HEK293 (cell line): ENCODE results near the gene FAM236B.
"Not testable (repeated sequence)": the region's sequence is repeated elsewhere in the genome, so short reads cannot be mapped to it uniquely, and the experiment has no call there.

Experiments used
- CTCF ChIA-PET: fragments of 350-600 bp; formaldehyde crosslinking; extraction: SDS; loops from one replicate; lab custom pipeline; 2021; ENCODE audit warnings: antibody characterized with exemption; lab: Yijun Ruan, JAX
- POLR2A ChIA-PET: fragments of 300-600 bp; formaldehyde crosslinking; extraction: SDS; loops from one replicate; lab custom pipeline; 2020; ENCODE audit warnings: antibody characterized with exemption, inconsistent platforms; lab: Yijun Ruan, JAX
- H3K27ac ChIP-seq: fragments of 200-500 bp; sonication (Bioruptor generic); 2 replicates; pipeline ENCODE4 v1.5.1; 2014; ENCODE audit warnings: low read depth, low read length, control low read depth, inconsistent platforms; ENCODE audit errors: extremely low read depth
- H3K36me3 ChIP-seq, 2 experiments: fragments of 200-500 bp in 1 of 2; sonication (Bioruptor generic) in 1 of 2; 1 replicate in 1 of 2; 2 replicates in 1 of 2; pipeline ENCODE4 v1.5.1; 2014 to 2017; ENCODE audit warnings: inconsistent platforms in 2 of 2, low read length in 2 of 2; ENCODE audit not compliant: control insufficient read depth in 2 of 2, insufficient read depth in 1 of 2
- H3K4me1 ChIP-seq: fragments of 200-500 bp; sonication (Bioruptor generic); 2 replicates; pipeline ENCODE4 v1.5.1; 2014; ENCODE audit warnings: mild to moderate bottlenecking, low read length, inconsistent platforms; ENCODE audit not compliant: control insufficient read depth, insufficient read depth
- H3K4me3 ChIP-seq: 2 replicates; pipeline ENCODE4 v1.5.1; 2011; ENCODE audit warnings: low read depth, mild to moderate bottlenecking, control low read depth, low read length, moderate library complexity
- H3K9me3 ChIP-seq: fragments of 200-500 bp; sonication (Bioruptor generic); 2 replicates; pipeline ENCODE4 v1.5.1; 2014; ENCODE audit warnings: low read depth, low read length, inconsistent platforms; ENCODE audit not compliant: control insufficient read depth, insufficient read depth

The FAM236B gene

DNA sequence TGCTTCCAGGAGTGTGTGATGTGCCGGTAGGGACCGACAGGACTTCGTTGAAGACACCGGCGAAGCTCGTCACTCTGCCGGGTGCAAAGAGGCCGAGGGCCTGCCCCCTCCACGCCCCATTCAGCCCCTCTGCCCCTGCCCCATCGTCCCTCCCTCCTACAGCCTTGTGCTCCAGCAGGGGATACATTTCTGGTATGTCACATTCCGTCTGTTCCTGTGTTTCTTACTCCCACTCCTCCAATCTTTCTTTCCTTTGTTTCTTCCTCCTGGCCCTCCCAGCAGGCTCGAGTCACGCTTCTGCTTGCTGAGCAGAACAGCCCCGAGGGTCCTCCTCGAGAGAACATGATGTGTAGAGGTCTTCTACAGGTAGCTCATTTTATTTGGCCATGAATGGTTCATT, at the start of gene FAM236B:
Gene FAM236B (minus strand): TSS at position 101 of the 400 bp plus-strand sequence. CDS start 100 bp downstream, at position 1.
- H3K4me1 ChIP-seq, CTCF ChIA-PET, H3K4me3 ChIP-seq, H3K36me3 ChIP-seq, H3K9me3 ChIP-seq, H3K27ac ChIP-seq, POLR2A ChIA-PET: not testable (repeated sequence)

DNA sequence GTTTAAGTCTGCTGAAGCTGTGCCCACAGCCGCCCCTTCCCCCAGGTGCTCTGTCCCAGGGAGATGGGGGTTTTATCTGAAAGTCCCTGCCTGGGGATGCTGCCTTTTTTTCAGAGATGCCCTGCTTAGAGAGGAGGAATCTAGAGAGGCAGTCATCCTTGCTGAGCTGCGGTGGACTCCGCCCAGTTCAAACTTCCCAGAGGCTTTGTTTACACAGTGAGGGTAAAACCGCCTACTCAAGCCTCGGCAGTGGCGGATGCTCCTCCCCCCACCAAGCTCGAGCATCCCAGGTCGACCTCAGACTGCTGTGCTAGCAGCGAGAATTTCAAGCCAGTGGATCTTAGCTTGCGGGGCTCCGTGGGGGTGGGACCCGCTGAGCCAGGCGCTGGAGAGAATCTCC, 48.2 kb upstream of the FAM236B start:
- POLR2A ChIA-PET, H3K4me1 ChIP-seq, H3K27ac ChIP-seq, H3K36me3 ChIP-seq, H3K4me3 ChIP-seq, H3K9me3 ChIP-seq, CTCF ChIA-PET: not testable (repeated sequence)

DNA sequence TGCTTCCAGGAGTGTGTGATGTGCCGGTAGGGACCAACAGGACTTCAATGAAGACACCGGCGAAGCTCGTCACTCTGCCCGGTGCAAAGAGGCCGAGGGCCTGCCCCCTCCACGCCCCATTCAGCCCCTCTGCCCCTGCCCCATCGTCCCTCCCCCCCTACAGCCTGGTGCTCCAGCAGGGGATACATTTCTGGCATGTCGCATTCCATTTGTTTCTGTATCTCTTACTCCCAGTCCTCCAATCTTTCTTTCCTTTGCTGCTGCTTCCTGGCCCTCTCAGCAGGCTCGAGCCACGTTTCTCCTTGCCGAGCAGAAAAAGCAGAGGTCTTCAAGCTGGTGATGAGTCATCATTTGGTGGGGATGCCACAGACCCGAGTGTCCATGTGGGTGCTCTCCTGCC, 25.6 kb upstream of the FAM236B start, which contains the start of gene FAM236D:
Gene FAM236D (minus strand): TSS at position 101 of the 400 bp plus-strand sequence. CDS start 100 bp downstream, at position 1.
- H3K9me3 ChIP-seq, CTCF ChIA-PET, H3K27ac ChIP-seq, H3K4me1 ChIP-seq, POLR2A ChIA-PET, H3K4me3 ChIP-seq, H3K36me3 ChIP-seq: not testable (repeated sequence)

DNA sequence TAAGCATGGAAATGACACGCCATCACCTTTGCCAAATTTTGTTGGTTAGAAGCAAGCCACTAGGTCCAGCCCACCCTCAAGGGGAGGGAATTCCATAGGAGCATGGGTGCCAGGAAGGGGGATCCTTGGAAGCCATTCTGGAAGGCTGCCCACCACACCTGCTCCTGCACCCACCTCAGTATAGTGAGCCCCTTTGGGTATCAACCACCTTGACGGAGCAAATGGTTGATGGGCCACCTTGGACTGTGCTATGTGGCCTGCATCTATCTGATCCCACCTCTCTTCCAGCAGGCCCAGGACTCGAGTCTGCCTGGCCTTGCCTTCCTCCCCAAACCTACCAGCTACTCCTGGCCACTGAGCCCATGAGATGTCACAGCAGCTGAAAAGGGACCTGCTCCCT, 7.9 kb upstream of the FAM236B start:
- POLR2A ChIA-PET, H3K36me3 ChIP-seq, H3K9me3 ChIP-seq, CTCF ChIA-PET, H3K4me1 ChIP-seq, H3K4me3 ChIP-seq, H3K27ac ChIP-seq: not testable (repeated sequence)

DNA sequence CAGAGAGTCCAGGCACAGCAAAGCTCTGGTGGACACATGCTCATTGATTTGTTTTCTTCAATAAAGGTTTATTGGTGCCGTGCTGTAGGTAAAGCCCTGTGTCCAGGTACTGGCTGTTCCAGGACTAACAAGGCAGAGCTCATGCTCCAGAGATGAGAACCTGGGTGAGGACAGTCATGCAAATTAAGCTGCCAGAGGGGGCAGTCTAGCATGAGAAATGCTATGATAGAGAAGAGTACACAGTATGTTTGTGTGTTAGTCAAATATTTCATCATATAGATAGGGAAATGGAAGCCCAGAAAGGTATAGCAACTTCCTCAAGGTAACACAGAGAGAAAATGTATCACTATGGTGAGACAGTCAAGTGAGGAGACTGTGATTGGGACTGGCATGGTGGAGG, 5.7 kb upstream of the FAM236B start:
- H3K4me3 ChIP-seq, H3K27ac ChIP-seq, POLR2A ChIA-PET, H3K9me3 ChIP-seq, H3K36me3 ChIP-seq, H3K4me1 ChIP-seq, CTCF ChIA-PET: not testable (repeated sequence)

DNA sequence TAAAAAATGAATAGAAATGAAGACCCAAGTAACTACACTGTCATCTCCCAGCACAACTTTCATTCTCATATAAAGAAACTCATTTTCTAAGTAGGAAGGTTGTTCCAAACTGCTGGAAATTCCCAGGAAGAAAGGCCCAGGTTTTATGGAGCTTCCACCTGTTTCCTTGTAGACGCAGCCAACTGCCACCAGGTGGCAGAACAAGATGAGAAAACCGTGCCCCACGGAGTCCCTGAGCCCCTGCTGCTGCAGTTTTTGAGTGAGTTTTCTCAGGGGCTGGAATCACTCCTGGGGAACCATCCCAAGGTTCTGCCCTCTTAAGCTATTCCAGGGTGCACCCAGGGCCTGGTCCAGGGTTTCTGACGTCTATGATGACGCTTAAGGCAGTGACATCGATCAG, 1.5 kb upstream of the FAM236B start:
- H3K27ac ChIP-seq, CTCF ChIA-PET, H3K36me3 ChIP-seq, H3K4me3 ChIP-seq, H3K9me3 ChIP-seq, POLR2A ChIA-PET, H3K4me1 ChIP-seq: not testable (repeated sequence)

DNA sequence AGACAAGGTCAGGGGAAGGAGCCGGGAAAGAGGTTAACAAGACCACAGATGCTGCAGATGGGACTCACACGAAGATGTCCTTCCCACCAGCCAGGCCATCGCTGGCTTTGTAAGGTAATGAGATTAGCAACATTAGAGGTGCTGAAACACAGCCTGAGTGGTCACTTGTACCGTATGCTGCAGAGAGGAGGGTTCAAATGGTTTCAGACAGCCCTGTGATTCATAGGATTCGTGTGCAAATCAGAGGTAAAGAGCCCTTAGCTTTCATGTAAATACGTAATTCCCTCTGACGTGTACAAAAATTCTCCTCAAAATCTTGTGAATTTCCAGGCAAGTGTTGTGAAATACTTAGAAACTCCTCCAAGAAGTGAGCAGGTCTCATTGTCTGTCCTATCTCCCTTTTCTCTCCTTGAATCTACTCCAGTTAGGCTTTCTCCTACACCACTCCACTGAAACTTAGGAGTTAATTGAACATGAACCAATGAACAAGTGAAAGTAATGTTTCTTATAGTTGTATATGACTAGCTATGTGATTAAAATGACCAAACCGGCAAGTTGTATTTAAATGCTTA, 991 bp upstream of the FAM236B start:
- H3K36me3 ChIP-seq, H3K4me3 ChIP-seq, H3K9me3 ChIP-seq, H3K27ac ChIP-seq, H3K4me1 ChIP-seq, CTCF ChIA-PET, POLR2A ChIA-PET: not testable (repeated sequence)

DNA sequence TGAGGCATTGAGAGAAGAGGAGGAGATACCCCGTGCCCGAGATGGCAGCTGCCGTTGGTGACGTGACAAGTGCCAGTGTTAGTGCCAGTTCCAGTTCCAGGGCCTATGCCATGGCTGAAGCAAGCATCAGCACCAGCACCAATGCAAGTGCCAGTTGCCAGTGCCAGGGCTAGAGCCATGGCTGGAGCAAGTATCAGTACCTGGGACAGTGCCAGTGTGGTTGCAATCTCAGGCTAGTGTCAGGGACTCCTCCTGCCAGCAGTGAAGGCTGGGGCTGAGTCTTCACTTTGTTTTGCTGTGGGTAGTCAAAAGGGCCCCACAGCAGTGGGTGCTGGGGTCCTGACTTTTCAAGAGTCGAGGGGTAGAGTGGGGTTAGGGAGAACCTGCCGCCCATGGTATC, 4.3 kb downstream of the FAM236B start:
- H3K9me3 ChIP-seq, H3K4me3 ChIP-seq, H3K4me1 ChIP-seq, H3K27ac ChIP-seq, POLR2A ChIA-PET, H3K36me3 ChIP-seq, CTCF ChIA-PET: not testable (repeated sequence)

DNA sequence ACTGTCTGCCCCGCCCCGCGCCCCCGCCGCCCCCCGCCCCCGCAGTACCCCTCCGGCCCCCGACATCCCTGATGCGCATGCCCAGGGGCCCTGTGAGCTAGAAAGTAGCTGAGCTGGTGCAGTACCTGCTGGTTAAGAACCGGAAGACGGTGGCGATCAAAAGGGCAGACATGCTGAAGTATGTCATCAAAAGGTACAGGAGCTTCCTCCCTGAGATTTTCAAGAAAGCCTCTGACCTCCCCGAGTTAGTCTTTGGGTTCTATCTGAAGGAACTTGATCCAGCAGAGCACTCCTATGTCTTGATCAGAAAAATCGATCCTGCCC, 5.0 kb downstream of the FAM236B start:
- H3K4me1 ChIP-seq, H3K9me3 ChIP-seq, H3K36me3 ChIP-seq, H3K4me3 ChIP-seq, POLR2A ChIA-PET, H3K27ac ChIP-seq, CTCF ChIA-PET: not testable (repeated sequence)

DNA sequence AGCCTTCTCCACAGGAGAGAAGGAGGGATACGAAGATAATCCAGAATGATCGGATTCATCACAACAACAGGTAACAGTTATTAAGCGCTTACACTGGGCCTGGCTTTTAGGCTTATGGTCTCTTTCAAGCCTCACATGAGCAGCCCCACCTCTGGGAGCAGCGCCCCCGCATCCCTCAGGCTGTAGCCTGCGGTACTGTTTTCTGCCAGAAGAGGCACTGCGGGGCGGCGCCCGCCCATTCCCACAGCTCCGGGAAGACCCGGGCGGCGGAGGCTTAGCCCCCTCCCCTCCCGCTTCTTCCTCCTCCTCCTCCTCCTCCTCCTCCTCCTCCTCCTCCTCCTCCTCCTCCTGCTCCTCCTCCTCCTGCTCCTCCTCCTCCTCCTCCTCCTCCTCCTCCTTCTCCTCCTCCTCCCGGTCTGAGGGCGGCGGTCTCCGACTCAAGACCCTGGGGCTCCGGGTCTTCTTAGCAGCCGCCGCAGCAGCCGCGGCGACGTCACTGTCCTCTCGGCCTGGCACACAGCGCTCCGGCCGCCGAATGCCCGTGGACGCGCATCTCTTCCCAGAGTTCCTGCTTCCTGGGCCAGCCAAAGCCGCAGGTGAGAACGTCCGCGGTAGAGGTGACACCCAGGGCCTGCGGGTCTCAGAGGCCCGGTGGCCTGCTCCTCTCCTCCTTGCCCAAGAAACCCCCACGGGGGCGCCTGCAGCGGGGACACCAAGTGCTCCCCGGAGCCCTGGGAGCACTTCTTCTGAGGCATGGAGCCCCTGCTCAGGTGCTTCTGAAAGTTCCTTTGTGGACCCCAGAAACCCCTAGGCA, 5.6 kb downstream of the FAM236B start, which contains the start of gene DMRTC1B:
Gene DMRTC1B (plus strand): TSS at position 238 of the 814 bp plus-strand sequence. CDS start 68,246 bp downstream, outside the sequence.
- H3K4me1 ChIP-seq, H3K36me3 ChIP-seq, CTCF ChIA-PET, H3K9me3 ChIP-seq, POLR2A ChIA-PET, H3K4me3 ChIP-seq, H3K27ac ChIP-seq: not testable (repeated sequence)

DNA sequence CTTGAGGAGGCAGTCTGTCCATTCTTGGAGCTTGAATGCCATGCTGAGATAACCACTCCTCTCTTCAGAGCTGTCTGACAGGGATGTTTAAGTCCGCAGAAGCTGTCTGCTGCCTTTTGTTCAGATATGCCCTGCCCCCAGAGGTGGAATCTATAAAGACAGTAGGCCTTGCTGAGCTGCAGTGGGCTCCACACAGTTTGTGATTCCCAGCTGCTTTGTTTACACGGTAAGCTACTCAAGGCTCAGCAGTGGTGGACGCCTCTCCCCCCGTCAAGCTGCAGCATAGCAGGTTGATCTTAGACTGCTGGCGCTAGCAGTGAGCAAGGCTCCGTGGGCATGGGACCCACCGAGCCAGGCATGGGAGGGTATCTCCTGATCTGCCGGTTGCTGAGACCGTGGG, 22.0 kb downstream of the FAM236B start:
- POLR2A ChIA-PET, H3K36me3 ChIP-seq, H3K4me3 ChIP-seq, H3K27ac ChIP-seq, H3K4me1 ChIP-seq, CTCF ChIA-PET, H3K9me3 ChIP-seq: not testable (repeated sequence)
